Measurements from ENCODE around the gene SPECC1L. TPM values are rescaled to one million over a fixed set of nuclear protein-coding genes. Genes with fewer than 3 reads are reported as not detected.
A peak's percentile ranks its signal among the peaks of the same experiment; 100 is the strongest.

Gene SPECC1L
- total and polyA plus RNA-seq, 10 of the 15 experiments (the other 5 are each of a cell fraction or from before 2014, with no cell fraction given) = 1.9 to 40.6 (median 19.1) TPM

GRCh38 chr22:24426436-24426835 lies 155.8 kb downstream of the SPECC1L start:
- RAD21 ChIA-PET (ENCODE audit: unreplicated experiment) = interaction anchor here (0.6 to 10.4 kb wide), 8 partner anchors 9 to 96 kb away, joined by 3 to 107 read pairs (median 8); no protein-coding TSS in a partner anchor
- SMC1A ChIA-PET (ENCODE audit: uncharacterized antibody, unreplicated experiment) = interaction anchor here (0.5 to 8.9 kb wide), 11 partner anchors 10 to 419 kb away, joined by 3 to 48 read pairs (median 4); no protein-coding TSS in a partner anchor
- no peak for TF ChIP-seq RAD21 (IDR thresholded peaks at IDR 0.05; ENCODE audit: insufficient read depth, low read depth, low read length)
- no peak for TF ChIP-seq RUNX3 (IDR thresholded peaks at IDR 0.05; ENCODE audit: low read length)
- no peak for TF ChIP-seq TARDBP (IDR thresholded peaks at IDR 0.05; ENCODE audit: borderline replicate concordance)
- Histone ChIP-seq H3K27me3 (replicated peaks in 1 of 2; ENCODE audit: control insufficient read depth in 2 of 2, insufficient read depth in 2 of 2, low read length in 1 of 2) (no peaks in the 10 kb centered on the region), H3K9me3 (replicated peaks; ENCODE audit: control insufficient read depth, insufficient read depth, low read length) (no peaks in the 10 kb centered on the region), H3K4me2 (ENCODE audit: control insufficient read depth, insufficient read depth) (peak overlapping the region; percentile 83), H3K79me2 (ENCODE audit: control insufficient read depth, insufficient read depth, low read length) (peaks cover 65% of the 10 kb centered on the region), H3K36me3 (ENCODE audit: control insufficient read depth in 2 of 2, insufficient read depth in 2 of 2, low read length in 1 of 2) (no peaks in the 10 kb centered on the region), H4K20me1 (ENCODE audit: control insufficient read depth, insufficient read depth) (no peaks in the 10 kb centered on the region), H3K4me3 (no peak overlapping the region; the same call in 1 of the 2 replicates), H3K9ac (ENCODE audit: control insufficient read depth, insufficient read depth, low read length) (no peak overlapping the region), H3K4me1 (ENCODE audit: control insufficient read depth, insufficient read depth, low read length) (peaks cover 34% of the 10 kb centered on the region), H2AFZ (ENCODE audit: control insufficient read depth, low read depth, low read length) (no peak overlapping the region), H3K27ac (ENCODE audit: control insufficient read depth, insufficient read depth) (no peak overlapping the region)
- POLR2A ChIA-PET = interaction anchor here (0.5 to 3.7 kb wide), 7 partner anchors 8 to 88 kb away, joined by 3 to 24 read pairs (median 7); no protein-coding TSS in a partner anchor
- CTCF ChIA-PET = interaction anchor here (0.5 to 19.9 kb wide), 6 partner anchors 10 to 124 kb away, joined by 3 to 332 read pairs (median 16); no protein-coding TSS in a partner anchor
- intact Hi-C loops (cut with micrococcal nuclease; ENCODE audit: unreplicated experiment) = no loop called here
- no peak for FAIRE-seq
- no TSS peak for BruUV-seq (replicated peaks)
- 78% methylated on average over 4 of the region's 4 CpGs for WGBS (ENCODE audit: insufficient coverage, insufficient replicate concordance, low lambda C conversion rate, missing lambda C conversion rate)
- DNase-seq (ENCODE audit: low read depth, low spot score) = no peak
- ATAC-seq = no peak
- in situ Hi-C loops (cut with MboI) = no loop called here

GRCh38 chr22:24426851-24427499 lies 156.3 kb downstream of the SPECC1L start:
- CTCF ChIA-PET = interaction anchor here (0.6 to 19.9 kb wide), 7 partner anchors 10 to 125 kb away, joined by 3 to 332 read pairs (median 9); no protein-coding TSS in a partner anchor
- peaks cover 70% of the 10 kb centered on the region for H3K79me2 ChIP-seq (ENCODE audit: control insufficient read depth, insufficient read depth, low read length)
- peaks cover 38% of the 10 kb centered on the region for H3K4me1 ChIP-seq (ENCODE audit: control insufficient read depth, insufficient read depth, low read length)
- no peaks in the 10 kb centered on the region for H3K36me3 ChIP-seq (ENCODE audit: control insufficient read depth in 2 of 2, insufficient read depth in 2 of 2, low read length in 1 of 2)
- peak overlapping the region; percentile 86 for H2AFZ ChIP-seq (ENCODE audit: control insufficient read depth, low read depth, low read length)
- SMC1A ChIA-PET (ENCODE audit: uncharacterized antibody, unreplicated experiment) = interaction anchor here (0.5 to 8.9 kb wide), 14 partner anchors 10 to 418 kb away, joined by 3 to 48 read pairs (median 6); no protein-coding TSS in a partner anchor
- peak overlapping the region; percentile 73 for H3K9ac ChIP-seq (ENCODE audit: control insufficient read depth, insufficient read depth, low read length)
- ATAC-seq (no peak; the same call in 2 of the 3 replicates), DNase-seq (ENCODE audit: low read depth, low spot score) (no peak), FAIRE-seq (no peak)
- intact Hi-C loops (cut with micrococcal nuclease; ENCODE audit: unreplicated experiment) = no loop called here
- H3K4me3 ChIP-seq = peak overlapping the region; percentile 60
- POLR2A ChIA-PET = interaction anchor here (0.5 to 3.7 kb wide), 12 partner anchors 8 to 87 kb away, joined by 3 to 24 read pairs (median 7); no protein-coding TSS in a partner anchor
- BruUV-seq (replicated peaks) = no TSS peak
- peak overlapping the region; percentile 83 for H3K4me2 ChIP-seq (ENCODE audit: control insufficient read depth, insufficient read depth)
- RAD21 ChIA-PET (ENCODE audit: unreplicated experiment) = interaction anchor here (1.4 to 10.4 kb wide), 9 partner anchors 8 to 128 kb away, joined by 3 to 107 read pairs (median 8); partner anchors contain the start of gene GUCD1
- H4K20me1 ChIP-seq (ENCODE audit: control insufficient read depth, insufficient read depth) = no peaks in the 10 kb centered on the region
- peak overlapping the region; percentile 89 for H3K27ac ChIP-seq (ENCODE audit: control insufficient read depth, insufficient read depth)
- in situ Hi-C loops (cut with MboI) = no loop called here
- H3K27me3 ChIP-seq (replicated peaks in 1 of 2; ENCODE audit: control insufficient read depth in 2 of 2, insufficient read depth in 2 of 2, low read length in 1 of 2) = no peaks in the 10 kb centered on the region
- no peaks in the 10 kb centered on the region for H3K9me3 ChIP-seq (replicated peaks; ENCODE audit: control insufficient read depth, insufficient read depth, low read length)
- WGBS (ENCODE audit: insufficient coverage, insufficient replicate concordance, low lambda C conversion rate, missing lambda C conversion rate) = 43% methylated on average over 19 of the region's 19 CpGs
- no peak for TF ChIP-seq E4F1 (IDR thresholded peaks at IDR 0.05; ENCODE audit: borderline replicate concordance, partially characterized antibody)
- peak; percentile 48 for TF ChIP-seq E2F8 (IDR thresholded peaks at IDR 0.05; ENCODE audit: low read depth, partially characterized antibody)
- no peak for TF ChIP-seq RELA (IDR thresholded peaks at IDR 0.05; ENCODE audit: borderline replicate concordance, partially characterized antibody)
- TF ChIP-seq HDGF (IDR thresholded peaks at IDR 0.05) = peak; percentile 91
- 0 out of 2 replicates have a peak, but pooled peaks have one; percentile 31 for TF ChIP-seq RB1 (IDR thresholded peaks at IDR 0.05; ENCODE audit: borderline replicate concordance)
